MV-4-11 (cell line): ENCODE measurements around the gene KCNH5.

ENCODE experiments used
- DNase-seq: peaks from one replicate; lab custom pipeline; 2025; lab: John Stamatoyannopoulos, UW

KCNH5 gene

GRCh38 chr14:63006531-63006930 lies 38.7 kb downstream of the KCNH5 start:
- DNase-seq, result no peak

GRCh38 chr14:62994096-62994495 lies 51.2 kb downstream of the KCNH5 start:
- DNase-seq, result no peak

DNA sequence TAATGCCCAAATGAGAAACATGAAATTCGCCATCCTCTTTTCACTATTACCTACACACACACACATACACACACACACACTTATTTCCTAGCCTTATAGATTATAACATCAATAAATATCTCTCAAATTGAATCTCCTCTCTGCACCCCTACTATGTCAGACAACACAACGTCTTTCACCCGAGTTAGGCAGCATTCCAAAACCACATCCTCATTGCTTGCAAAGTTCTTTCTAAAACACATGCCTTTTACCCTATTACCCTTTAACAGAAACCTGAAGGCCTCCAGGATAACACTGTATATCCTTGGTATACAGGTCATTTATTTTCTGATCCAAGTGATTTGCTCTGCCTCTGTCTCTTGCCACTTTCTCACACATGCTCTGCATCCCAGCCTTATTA lies 56.3 kb downstream of the KCNH5 start:
- DNase-seq, result no peak

GRCh38 chr14:62983821-62984220 lies 61.4 kb downstream of the KCNH5 start:
- no peak for DNase-seq

GRCh38 chr14:62980693-62981092 lies 64.6 kb downstream of the KCNH5 start:
- DNase-seq, result no peak

- DNase-seq, result no peak
Observed at GRCh38 chr14:62957562-62957961, 87.7 kb downstream of the KCNH5 start.

- no peak for DNase-seq
Observed at GRCh38 chr14:62956413-62956812, 88.8 kb downstream of the KCNH5 start.

- DNase-seq, result no peak
Observed at GRCh38 chr14:62954165-62954564, 91.1 kb downstream of the KCNH5 start.

DNA sequence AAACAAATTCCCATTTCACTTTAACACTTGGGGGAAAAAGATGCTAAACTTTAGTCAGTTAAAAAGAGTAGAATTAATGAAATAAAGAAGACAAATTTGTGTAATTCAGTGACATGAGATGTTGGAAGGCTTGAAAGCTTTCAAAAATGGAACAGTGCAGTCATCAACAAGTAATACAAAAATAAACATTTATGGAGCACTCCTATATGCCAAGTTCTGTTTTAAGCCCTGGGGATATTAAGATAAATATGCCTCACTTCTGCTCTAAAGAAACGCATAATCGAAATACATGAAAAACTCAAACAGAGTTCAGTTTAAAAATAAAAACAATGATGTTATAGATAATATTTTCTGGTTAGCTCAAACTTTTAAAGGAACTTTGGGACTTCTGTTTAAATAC lies 93.0 kb downstream of the KCNH5 start:
- no peak for DNase-seq

DNA sequence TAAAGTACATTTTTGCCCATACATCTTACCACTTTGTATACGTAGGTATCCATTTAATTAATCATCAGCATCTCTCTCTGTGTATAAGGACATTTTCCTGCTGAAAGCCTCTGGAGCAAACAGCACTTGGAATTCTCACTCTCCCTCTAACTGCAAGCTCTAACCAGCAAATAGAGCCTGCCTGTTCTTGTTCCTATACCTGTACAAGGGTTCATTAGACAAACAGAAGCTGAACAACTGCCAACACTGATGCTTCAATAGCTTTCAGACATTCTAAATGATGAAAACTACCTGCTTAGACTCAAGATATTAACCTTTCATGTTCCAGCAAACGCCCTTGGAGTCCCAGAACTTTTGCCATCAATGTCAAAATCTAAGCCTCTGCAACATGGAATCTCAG lies 98.0 kb downstream of the KCNH5 start:
- no peak for DNase-seq

DNA sequence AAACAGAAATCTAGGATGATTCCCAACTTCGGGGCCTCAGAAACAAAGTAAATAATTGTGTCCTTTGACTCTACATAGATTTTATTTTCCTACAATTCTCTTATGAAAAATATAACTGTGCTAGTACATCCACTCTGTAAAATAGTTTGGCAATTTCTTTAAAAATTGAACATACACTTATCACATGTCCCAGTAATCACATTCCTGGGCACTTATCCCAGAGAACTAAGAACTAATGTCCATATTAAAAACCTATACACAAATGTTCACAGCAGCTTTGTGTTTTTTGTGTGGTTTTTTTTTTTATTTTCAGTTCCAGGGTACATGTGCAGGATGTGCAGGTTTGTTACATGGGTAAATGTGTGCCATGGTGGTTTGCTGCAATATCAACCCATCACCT lies 99.0 kb downstream of the KCNH5 start:
- DNase-seq, result no peak

DNA sequence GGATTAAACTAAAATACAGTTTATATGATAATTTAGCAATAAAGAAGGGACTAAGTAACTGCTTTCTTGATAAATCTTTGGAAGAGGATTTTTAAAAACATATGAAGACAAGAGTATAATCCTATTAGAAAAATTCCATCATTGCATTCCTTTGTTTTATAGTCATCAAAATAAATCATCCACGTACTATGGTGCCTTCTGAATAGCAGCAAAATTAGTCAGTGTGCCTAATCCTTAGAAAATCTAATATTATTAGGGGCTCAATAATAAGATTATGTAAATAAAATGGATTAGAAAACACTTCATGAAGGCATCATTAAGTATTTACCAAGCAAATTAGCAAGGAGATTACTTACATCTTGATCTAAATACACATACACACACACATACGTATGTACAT lies 102.1 kb downstream of the KCNH5 start:
- DNase-seq, result no peak

GRCh38 chr14:62939970-62940369 lies 105.3 kb downstream of the KCNH5 start:
- DNase-seq, result no peak

DNA sequence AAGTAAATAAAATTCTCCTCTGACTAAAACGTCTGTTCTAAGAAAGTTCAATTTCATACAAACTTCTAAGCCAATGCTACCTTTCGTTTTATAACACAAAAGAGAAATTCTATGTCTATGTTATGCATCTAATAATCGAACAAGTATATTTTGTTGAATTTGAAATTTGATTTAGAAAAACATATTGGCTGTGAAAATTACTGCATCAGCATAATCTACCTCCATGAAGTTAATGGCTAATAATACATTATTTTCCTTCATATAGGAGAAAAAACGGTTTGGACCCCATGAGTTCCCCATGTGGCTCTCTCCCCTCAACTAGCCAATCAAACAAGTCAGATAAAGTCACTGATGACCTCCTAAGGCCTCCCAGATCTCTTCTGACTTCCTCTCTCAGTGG lies 106.5 kb downstream of the KCNH5 start:
- DNase-seq, result no peak

DNA sequence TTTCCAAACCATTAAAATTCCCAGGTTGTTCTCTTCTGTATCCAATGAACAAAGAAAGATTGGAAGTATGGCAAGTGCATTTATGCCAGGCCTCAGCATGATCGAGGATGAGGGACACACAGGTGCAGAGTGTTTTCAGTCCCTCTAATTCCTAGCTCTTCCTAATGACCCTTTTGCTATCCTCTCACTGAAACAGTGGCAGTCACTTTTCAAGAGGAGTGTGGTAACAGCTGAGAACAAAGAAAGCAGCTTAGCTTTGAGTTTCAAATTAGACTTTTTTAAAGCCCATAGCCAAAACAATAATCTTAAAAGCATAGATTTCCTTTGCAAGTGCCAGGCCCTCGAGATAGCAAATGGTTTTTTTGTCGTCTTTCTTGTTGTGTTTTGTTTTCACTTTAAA lies 110.8 kb downstream of the KCNH5 start:
- no peak for DNase-seq

GRCh38 chr14:62921466-62921865 lies 123.8 kb downstream of the KCNH5 start:
- DNase-seq, result no peak

- no peak for DNase-seq
Observed at GRCh38 chr14:62916551-62916950, 128.7 kb downstream of the KCNH5 start.

GRCh38 chr14:62914873-62915272 lies 130.4 kb downstream of the KCNH5 start:
- no peak for DNase-seq

DNA sequence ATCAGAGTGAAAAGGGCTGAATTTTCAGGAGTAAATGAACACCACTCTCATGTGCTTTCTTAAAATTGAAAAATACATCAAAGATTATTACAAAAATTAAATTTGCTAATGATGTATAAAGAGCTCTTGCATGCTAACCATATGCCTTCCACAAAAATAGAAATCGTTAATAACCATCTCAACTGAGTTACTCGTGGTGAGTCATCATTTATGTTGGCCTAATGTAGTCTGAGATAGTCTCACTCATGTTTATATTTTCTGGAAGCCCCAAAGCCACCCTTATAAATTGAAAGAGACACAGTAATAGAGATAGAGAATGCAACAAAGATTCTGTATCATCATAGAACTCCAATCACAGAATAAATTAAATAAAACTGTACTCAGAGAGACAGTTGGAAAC lies 131.2 kb downstream of the KCNH5 start:
- no peak for DNase-seq

DNA sequence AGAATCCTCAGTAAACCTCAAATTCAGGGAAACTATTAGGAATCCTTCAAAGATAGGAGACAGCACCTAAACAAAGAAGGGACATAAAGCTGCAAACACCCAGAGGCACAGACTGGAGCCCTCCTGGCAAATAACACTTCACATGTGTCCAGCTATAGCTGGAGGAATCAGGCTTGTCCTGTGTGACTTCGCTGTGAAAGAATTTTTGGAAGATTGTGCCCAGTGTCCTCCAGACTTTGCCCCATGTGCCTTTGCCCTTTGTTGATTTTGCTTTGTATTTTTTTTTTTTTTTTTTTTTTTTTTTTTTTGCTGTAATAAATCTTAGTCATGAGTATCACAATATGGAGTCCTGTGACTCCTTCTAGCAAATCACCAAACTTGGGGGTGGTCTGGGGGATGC lies 136.8 kb downstream of the KCNH5 start:
- DNase-seq, result no peak

GRCh38 chr14:62905566-62905965 lies 139.7 kb downstream of the KCNH5 start:
- no peak for DNase-seq

- DNase-seq, result no peak
Observed at GRCh38 chr14:62897771-62898170, 147.5 kb downstream of the KCNH5 start.

DNA sequence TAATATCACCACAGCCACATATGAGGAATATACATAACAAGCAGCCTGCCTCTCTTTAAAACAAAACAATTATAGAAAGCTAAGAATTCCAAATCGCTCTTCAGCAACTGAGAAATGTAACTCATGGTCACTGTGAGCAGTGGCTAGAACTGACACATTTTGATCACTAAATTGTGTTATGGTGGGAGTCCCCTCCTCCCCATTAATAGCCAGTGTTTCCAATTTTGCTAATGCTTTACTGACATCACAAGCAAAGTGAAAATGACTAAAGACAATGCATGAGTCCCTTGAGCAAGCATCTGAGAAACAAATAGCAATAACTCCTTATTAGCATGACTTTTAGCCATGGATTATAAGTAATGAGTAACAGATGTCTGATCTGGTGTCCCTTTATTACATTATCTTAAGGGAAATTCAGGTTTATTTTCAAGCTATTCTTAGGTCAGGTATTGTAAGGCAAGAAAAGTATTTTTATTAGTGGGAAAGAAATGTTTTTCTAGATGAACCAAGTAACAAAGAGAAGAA lies 148.3 kb downstream of the KCNH5 start:
- DNase-seq, result no peak

- no peak for DNase-seq
Observed at GRCh38 chr14:62894736-62895135, 150.5 kb downstream of the KCNH5 start.

DNA sequence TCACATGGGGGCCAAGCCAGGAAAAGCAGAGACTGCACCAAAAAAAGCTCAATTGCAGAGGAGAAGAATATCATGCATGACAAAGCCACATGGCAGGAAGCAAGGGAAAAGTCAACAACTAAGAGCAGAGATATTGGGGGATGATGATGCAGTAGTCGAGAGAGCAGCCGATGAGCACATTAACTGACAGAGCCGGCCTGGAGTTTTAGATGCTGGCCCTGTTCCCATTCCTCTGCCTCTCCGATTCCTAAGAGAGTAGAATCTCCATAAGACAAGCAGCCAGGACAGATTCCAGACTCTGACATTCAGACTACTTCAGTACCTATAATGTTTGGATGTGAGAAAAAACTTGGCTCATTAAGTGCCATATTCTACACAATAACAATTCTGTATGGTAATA lies 155.9 kb downstream of the KCNH5 start:
- DNase-seq, result no peak
